WTC11 (cell line): Measurements from ENCODE around the gene AMDHD2.

Experiments
- ESRRA ChIP-seq: sonication (generic); formaldehyde crosslinking; IDR thresholded peaks from 2 replicates; pipeline ENCODE4 v1.8.1; 2022; ENCODE audit warnings: mild to moderate bottlenecking, missing genetic modification reagents, borderline replicate concordance
- SP1 ChIP-seq: sonication (generic); formaldehyde crosslinking; conservative IDR thresholded peaks from 2 replicates; pipeline ENCODE4 v1.8.1; 2022; ENCODE audit warnings: missing genetic modification reagents
- TF ChIP-seq, protein P1 (sequence below): fragments of 200-600 bp; IDR thresholded peaks from 2 replicates; pipeline ENCODE4 v1.8.0; 2022; ENCODE audit warnings: antibody characterized with exemption

DNA sequence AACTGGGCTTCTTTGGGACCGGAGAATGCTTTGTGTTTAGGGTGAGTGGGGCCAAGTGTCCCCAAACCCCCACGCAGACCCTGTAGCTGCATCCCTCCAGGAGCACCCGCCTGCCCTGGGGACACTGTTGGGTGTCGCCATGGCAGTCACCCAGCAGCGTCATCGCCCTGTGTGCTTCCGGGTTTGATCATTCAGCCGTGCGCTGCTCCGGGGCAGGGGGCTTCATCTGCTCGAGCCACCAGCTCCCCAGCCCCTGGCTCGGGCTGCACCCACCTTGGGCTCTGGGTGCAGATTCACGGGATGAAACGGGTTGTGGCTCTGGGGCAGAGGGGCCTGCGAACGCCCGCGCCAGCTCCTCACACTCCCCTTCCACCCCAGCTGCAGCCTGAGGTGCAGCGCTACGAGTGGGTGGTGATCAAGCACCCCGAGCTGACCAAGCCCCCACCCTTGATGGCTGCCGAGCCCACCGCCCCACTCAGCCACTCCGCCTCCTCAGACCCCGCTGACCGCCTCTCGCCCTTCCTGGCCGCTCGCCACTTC lies 20.2 kb upstream of the AMDHD2 start:
- no peak for TF ChIP-seq ESRRA (CRISPR knock-in tag)
- TF ChIP-seq, protein P1, sequence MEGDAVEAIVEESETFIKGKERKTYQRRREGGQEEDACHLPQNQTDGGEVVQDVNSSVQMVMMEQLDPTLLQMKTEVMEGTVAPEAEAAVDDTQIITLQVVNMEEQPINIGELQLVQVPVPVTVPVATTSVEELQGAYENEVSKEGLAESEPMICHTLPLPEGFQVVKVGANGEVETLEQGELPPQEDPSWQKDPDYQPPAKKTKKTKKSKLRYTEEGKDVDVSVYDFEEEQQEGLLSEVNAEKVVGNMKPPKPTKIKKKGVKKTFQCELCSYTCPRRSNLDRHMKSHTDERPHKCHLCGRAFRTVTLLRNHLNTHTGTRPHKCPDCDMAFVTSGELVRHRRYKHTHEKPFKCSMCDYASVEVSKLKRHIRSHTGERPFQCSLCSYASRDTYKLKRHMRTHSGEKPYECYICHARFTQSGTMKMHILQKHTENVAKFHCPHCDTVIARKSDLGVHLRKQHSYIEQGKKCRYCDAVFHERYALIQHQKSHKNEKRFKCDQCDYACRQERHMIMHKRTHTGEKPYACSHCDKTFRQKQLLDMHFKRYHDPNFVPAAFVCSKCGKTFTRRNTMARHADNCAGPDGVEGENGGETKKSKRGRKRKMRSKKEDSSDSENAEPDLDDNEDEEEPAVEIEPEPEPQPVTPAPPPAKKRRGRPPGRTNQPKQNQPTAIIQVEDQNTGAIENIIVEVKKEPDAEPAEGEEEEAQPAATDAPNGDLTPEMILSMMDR: no peak
- TF ChIP-seq SP1 (CRISPR knock-in tag): no peak
